ENCODE results near the gene CRYL1. TPM values are rescaled to one million over a fixed set of nuclear protein-coding genes. Genes with fewer than 3 reads are reported as not detected.

Gene CRYL1
- total and polyA plus RNA-seq, 2 of the 8 experiments (the other 6 are each of a cell fraction or from before 2014, with no cell fraction given): 1.9 to 6.4 TPM

- DNase-seq (ENCODE audit: low read depth in 1 of 2, low spot score in 2 of 2) (no peak), FAIRE-seq (no peak)
- Histone ChIP-seq H4K20me1 (replicated peaks in 1 of 2; ENCODE audit: control insufficient read depth in 1 of 2, insufficient read depth in 2 of 2, low read length in 2 of 2) (no peaks in the 10 kb centered on the region), H3K79me1 (ENCODE audit: low read depth, low read length) (no peaks in the 10 kb centered on the region), H2BK120ac (replicated peaks; ENCODE audit: low read depth, low read length) (no peak overlapping the region), H3K4me1 (replicated peaks in 1 of 4; ENCODE audit: control insufficient read depth in 3 of 4, insufficient read depth in 4 of 4, low read length in 3 of 4) (peaks cover 0 to 10% (median 2%) of the 10 kb centered on the region in 4 experiments; a peak in 3 of 7 replicates), H4K5ac (ENCODE audit: insufficient read length, low read depth, low read length) (no peak overlapping the region), H4K8ac (ENCODE audit: extremely low read depth, insufficient read depth, low read length) (no peak overlapping the region), H3K9me3 (ENCODE audit: insufficient read depth in 2 of 2, low read depth in 1 of 2, low read length in 1 of 2) (peaks cover 0 to 7% of the 10 kb centered on the region in 2 experiments; a peak in 2 of 4 replicates), H3K9ac (replicated peaks in 1 of 4; ENCODE audit: extremely low read depth in 1 of 4, low read depth in 3 of 4, low read length in 3 of 4) (no peak overlapping the region), H3K23me2 (ENCODE audit: low read depth, low read length) (no peaks in the 10 kb centered on the region), H3K18ac (ENCODE audit: extremely low read depth, low read length) (no peak overlapping the region), H2AK5ac (ENCODE audit: low read depth, low read length) (no peak overlapping the region), H3K23ac (ENCODE audit: insufficient read length) (no peak overlapping the region), H2BK15ac (ENCODE audit: low read length) (no peak overlapping the region; the same call in 1 of the 2 replicates), H3K36me3 (ENCODE audit: control insufficient read depth in 2 of 4, insufficient read depth in 4 of 4, low read length in 3 of 4) (no peaks in the 10 kb centered on the region; a peak in 1 of 8 replicates), H3K79me2 (ENCODE audit: control insufficient read depth in 1 of 2, insufficient read depth in 2 of 2, low read length in 2 of 2) (no peaks in the 10 kb centered on the region), H3K4me3 (ENCODE audit: extremely low read depth in 1 of 4, insufficient read depth in 2 of 4, low read depth in 3 of 4, low read length in 4 of 4) (no peak overlapping the region), H2BK20ac (ENCODE audit: low read length) (no peak overlapping the region), H2AFZ (ENCODE audit: low read length) (no peak overlapping the region), H2BK5ac (ENCODE audit: low read depth, low read length) (no peak overlapping the region), H3K56ac (replicated peaks; ENCODE audit: insufficient read length, low read depth, low read length) (no peak overlapping the region), H3K14ac (ENCODE audit: insufficient read length) (no peak overlapping the region), H3K4me2 (ENCODE audit: insufficient read depth in 1 of 2, low read depth in 2 of 2, low read length in 2 of 2) (no peak overlapping the region), H3K27me3 (replicated peaks in 1 of 4; ENCODE audit: control insufficient read depth in 3 of 4, extremely low read depth in 1 of 4, insufficient read depth in 3 of 4, low read length in 3 of 4) (no peaks in the 10 kb centered on the region), H4K91ac (replicated peaks; ENCODE audit: insufficient read length, low read length) (no peak overlapping the region), H3K4ac (replicated peaks; ENCODE audit: insufficient read length, low read depth, low read length) (no peak overlapping the region), H2BK12ac (ENCODE audit: low read depth, low read length) (no peak overlapping the region), H3K27ac (ENCODE audit: low read depth, low read length) (no peak overlapping the region)
- WGBS, 2 experiments (ENCODE audit: extremely low coverage in 1 of 2, insufficient coverage in 1 of 2, insufficient read length in 1 of 2, insufficient replicate concordance in 2 of 2, low coverage in 1 of 2, low lambda C conversion rate in 2 of 2, missing lambda C conversion rate in 1 of 2): 85% methylated on average over 2 of the region's 2 CpGs; no CpG with 5 or more reads in 1 of the 2 experiments
- CTCF ChIA-PET (ENCODE audit: partially characterized antibody): no interaction called here
- POLR2A ChIA-PET (ENCODE audit: partially characterized antibody): no interaction called here
- TF ChIP-seq KDM4A (IDR thresholded peaks at IDR 0.05; ENCODE audit: low read depth, low read length, severe bottlenecking) (no peak), YY1 (IDR thresholded peaks at IDR 0.05; ENCODE audit: low read depth, low read length) (no peak), ATF3 (IDR thresholded peaks at IDR 0.05; ENCODE audit: insufficient read depth, low read depth, low read length) (no peak), CBX8 (IDR thresholded peaks at IDR 0.05; ENCODE audit: borderline replicate concordance, low read depth, low read length) (no peak), TCF12 (IDR thresholded peaks at IDR 0.05; ENCODE audit: low read depth, low read length) (no peak), SIN3A (conservative IDR thresholded peaks at IDR 0.05 in 1 of 2, IDR thresholded peaks at IDR 0.05 in 1 of 2; ENCODE audit: low read depth in 1 of 2, low read length in 2 of 2) (no peak), KDM5A (IDR thresholded peaks at IDR 0.05; ENCODE audit: low read length) (no peak), CHD1 (IDR thresholded peaks at IDR 0.05; ENCODE audit: low read depth, low read length) (no peak)
Measured at GRCh38 chr13:20442798-20443381, 82.8 kb downstream of the CRYL1 start.
